Activated T-cell treated with anti-CD3 and anti-CD28 coated beads for 4 hours (primary cell): ENCODE data around the gene GJB4.

Experiments used
- DNase-seq: peaks from one replicate; pipeline ENCODE4 v3.0.0-alpha.2; 2020

Gene GJB4

GRCh38 chr1:34779005-34779404 lies 19.5 kb downstream of the GJB4 start:
- DNase-seq: no peak

DNA sequence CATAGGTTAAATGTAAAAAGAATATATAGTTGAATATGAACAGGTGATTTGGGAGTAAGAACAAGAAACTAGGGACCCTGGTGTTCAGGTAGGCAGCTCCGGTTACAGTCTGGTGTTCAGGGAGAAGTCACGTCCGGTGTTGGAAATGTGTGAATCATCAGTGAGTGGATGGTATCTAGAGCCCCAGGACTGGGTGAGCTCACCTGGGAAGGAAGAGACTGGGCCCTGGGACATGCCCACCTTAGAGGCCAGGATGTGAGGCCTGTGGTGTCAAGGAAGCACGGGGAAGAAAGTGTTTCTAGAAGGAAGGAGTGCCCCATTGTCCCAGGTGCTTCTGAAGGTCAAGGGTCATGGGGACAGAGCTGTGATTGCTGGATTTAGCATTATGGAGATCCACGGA lies 20.0 kb downstream of the GJB4 start:
- DNase-seq: no peak

GRCh38 chr1:34779962-34780361 lies 20.4 kb downstream of the GJB4 start:
- no peak for DNase-seq

- DNase-seq: no peak
Observed at GRCh38 chr1:34780528-34780927, 21.0 kb downstream of the GJB4 start.

- DNase-seq: no peak
Observed at GRCh38 chr1:34781071-34781843, 21.7 kb downstream of the GJB4 start, which contains the start of gene GJB3. GJB3 (plus strand) TSS chr1:34781214; CDS start chr1:34784763, 3,549 bp downstream.

GRCh38 chr1:34781844-34782391 lies 22.4 kb downstream of the GJB4 start:
- DNase-seq: no peak

DNA sequence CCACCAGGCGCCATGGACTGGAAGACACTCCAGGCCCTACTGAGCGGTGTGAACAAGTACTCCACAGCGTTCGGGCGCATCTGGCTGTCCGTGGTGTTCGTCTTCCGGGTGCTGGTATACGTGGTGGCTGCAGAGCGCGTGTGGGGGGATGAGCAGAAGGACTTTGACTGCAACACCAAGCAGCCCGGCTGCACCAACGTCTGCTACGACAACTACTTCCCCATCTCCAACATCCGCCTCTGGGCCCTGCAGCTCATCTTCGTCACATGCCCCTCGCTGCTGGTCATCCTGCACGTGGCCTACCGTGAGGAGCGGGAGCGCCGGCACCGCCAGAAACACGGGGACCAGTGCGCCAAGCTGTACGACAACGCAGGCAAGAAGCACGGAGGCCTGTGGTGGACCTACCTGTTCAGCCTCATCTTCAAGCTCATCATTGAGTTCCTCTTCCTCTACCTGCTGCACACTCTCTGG lies 25.2 kb downstream of the GJB4 start:
- DNase-seq: no peak

DNA sequence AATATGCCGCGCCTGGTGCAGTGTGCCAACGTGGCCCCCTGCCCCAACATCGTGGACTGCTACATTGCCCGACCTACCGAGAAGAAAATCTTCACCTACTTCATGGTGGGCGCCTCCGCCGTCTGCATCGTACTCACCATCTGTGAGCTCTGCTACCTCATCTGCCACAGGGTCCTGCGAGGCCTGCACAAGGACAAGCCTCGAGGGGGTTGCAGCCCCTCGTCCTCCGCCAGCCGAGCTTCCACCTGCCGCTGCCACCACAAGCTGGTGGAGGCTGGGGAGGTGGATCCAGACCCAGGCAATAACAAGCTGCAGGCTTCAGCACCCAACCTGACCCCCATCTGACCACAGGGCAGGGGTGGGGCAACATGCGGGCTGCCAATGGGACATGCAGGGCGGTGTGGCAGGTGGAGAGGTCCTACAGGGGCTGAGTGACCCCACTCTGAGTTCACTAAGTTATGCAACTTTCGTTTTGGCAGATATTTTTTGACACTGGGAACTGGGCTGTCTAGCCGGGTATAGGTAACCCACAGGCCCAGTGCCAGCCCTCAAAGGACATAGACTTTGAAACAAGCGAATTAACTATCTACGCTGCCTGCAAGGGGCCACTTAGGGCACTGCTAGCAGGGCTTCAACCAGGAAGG lies 25.8 kb downstream of the GJB4 start:
- DNase-seq: no peak

DNA sequence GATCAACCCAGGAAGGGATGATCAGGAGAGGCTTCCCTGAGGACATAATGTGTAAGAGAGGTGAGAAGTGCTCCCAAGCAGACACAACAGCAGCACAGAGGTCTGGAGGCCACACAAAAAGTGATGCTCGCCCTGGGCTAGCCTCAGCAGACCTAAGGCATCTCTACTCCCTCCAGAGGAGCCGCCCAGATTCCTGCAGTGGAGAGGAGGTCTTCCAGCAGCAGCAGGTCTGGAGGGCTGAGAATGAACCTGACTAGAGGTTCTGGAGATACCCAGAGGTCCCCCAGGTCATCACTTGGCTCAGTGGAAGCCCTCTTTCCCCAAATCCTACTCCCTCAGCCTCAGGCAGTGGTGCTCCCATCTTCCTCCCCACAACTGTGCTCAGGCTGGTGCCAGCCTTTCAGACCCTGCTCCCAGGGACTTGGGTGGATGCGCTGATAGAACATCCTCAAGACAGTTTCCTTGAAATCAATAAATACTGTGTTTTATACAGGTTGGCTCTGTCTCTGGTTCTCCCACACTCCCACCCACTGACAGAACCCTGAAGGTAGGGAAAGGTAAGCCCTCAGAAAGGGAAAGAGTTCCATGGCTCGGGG lies 26.4 kb downstream of the GJB4 start:
- no peak for DNase-seq

DNA sequence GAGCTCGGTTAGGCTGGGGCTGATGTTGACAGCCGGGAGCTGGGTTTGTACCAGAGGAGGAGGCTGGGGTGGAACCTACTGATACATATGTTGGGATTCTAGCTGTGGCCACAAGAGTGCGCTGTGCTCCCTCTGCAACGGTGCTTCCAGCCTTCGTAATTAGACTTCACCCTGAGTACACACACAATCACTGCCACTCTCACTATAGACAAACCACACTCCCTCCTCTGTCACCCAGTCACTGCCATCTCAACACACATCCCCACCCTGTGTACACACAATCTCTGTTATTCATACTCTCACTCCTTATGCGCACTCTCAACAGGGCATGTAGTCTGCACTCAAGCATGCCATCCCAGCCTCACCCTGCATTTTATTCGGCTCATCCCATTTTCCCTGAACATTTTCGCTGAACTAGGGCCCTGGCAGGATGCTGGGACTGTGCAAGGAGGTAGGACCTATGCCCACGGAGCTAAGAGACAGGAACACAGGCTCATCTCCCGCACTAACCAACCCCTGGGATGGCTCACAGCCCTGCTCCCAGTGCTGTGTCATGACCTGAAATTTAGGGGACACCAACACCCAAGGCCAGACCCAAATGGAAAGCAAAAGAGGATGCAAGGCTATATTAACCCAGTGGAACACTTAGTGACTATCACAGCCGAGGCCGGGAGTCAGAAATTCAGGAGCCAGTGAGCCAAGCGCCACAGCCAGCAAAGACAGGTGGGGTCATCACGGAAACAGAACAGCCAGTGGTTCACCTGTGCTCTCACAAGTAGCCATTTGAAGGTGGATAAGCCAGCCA lies 27.2 kb downstream of the GJB4 start:
- DNase-seq: peak; percentile 40

- DNase-seq: no peak
Observed at GRCh38 chr1:34787461-34788420, 28.2 kb downstream of the GJB4 start.

DNA sequence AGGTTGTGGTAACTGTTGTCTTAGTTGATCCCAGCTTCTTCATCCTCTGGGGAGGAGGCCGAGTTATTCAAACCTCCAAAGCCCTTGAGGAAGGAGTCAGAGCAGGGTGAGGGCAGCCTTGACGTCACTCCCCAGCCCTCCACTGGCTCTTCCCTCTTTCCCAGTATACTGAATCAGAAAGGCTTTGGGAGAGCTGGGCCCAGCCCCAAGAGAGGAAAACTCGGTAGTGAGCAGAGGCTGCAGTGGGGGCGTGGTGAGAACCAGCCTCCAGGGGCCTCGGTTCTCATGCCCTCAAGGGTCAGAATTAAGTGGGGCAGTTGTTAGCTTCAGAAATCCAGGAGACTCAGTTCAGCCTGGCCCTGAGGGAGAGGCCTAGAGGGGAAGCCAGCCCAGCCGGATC lies 31.4 kb downstream of the GJB4 start:
- no peak for DNase-seq

DNA sequence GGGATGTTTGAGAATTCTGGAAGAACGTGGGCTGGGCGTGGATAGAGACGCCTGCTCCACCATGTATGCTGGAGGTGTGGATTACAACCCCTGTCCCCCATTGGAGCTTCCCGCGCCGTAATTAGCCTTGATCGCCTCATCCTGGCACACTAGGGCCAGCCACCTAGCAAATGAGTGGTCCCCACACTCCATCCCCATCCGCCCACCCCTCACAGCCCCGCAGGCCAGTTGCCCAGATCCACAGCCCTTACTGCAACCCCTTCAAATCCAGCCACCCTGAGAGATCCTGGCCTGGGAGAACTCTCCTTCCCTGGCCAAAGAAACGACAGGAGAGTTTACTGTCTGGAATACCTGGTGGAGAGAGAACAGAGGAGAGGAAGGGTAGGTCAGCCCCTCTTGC lies 32.9 kb downstream of the GJB4 start:
- DNase-seq: no peak

GRCh38 chr1:34792868-34793727 lies 33.6 kb downstream of the GJB4 start, which contains the start of gene GJA4:
GJA4 (plus strand) TSS chr1:34792999; CDS start chr1:34794214, 1,215 bp downstream.
- no peak for DNase-seq

DNA sequence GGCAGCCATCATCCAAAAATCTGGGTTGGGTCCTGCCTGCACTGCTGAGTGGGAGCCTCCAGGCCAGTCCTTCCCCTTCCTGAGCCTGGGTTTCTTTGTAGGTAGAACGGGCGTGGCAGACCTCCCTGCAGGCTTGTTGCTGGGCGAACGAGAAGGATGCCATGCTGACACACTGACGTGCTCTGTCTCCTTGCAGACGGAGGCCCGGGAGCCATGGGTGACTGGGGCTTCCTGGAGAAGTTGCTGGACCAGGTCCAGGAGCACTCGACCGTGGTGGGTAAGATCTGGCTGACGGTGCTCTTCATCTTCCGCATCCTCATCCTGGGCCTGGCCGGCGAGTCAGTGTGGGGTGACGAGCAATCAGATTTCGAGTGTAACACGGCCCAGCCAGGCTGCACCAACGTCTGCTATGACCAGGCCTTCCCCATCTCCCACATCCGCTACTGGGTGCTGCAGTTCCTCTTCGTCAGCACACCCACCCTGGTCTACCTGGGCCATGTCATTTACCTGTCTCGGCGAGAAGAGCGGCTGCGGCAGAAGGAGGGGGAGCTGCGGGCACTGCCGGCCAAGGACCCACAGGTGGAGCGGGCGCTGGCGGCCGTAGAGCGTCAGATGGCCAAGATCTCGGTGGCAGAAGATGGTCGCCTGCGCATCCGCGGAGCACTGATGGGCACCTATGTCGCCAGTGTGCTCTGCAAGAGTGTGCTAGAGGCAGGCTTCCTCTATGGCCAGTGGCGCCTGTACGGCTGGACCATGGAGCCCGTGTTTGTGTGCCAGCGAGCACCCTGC lies 34.7 kb downstream of the GJB4 start:
- DNase-seq: no peak

- no peak for DNase-seq
Observed at GRCh38 chr1:34794790-34795180, 35.2 kb downstream of the GJB4 start.

GRCh38 chr1:34795916-34796315 lies 36.4 kb downstream of the GJB4 start:
- DNase-seq: no peak

DNA sequence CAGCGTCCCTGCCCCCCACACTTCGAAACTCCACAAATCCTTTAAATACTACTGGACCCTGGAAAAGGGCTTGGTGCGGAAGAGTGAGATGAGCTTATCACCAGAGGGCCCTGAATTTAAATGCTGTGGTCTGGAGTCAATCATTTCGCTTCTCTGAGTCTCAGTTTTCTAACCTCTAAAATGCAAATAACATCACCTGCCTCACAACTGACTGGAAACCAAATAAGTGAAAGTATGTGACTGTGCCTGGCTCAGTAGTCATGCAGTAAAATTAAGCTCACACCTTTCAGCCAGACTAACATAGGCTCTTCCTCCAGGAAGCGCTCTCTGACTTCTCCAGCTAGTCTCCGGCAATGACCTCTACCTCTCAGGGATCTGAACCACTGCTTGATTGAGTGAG lies 37.5 kb downstream of the GJB4 start:
- no peak for DNase-seq

- DNase-seq: no peak
Observed at GRCh38 chr1:34800214-34800613, 40.7 kb downstream of the GJB4 start.

DNA sequence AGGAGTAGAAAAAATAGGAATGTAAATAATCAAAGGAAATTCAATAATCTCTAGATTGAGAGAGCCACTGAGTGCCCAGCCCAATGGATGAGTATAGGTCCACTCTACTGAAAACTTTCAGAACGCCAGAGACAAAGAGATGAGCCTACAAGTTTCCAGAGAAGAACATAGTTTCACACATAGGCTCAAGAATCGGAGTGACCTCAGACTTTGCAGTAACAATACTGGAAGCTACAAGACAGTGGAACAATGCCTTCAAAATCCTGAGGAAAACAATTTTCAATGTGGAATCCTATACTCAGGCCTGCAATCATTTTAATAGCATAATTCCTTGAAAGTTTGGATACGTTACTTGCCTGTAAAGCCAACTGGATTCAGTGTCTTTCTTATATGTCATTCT lies 44.2 kb downstream of the GJB4 start:
- no peak for DNase-seq
